HG03571 (cell line): ENCODE results near the gene LRRC71.
"Not testable (repeated sequence)": the region's sequence is repeated elsewhere in the genome, so short reads cannot be mapped to it uniquely, and the experiment has no call there.

ENCODE experiments used
- ATAC-seq: cut with Tn5 transposase; IDR thresholded peaks from one replicate; pipeline ENCODE4 v1.9.1; 2021; ENCODE audit not compliant: unreplicated experiment

Gene LRRC71

DNA sequence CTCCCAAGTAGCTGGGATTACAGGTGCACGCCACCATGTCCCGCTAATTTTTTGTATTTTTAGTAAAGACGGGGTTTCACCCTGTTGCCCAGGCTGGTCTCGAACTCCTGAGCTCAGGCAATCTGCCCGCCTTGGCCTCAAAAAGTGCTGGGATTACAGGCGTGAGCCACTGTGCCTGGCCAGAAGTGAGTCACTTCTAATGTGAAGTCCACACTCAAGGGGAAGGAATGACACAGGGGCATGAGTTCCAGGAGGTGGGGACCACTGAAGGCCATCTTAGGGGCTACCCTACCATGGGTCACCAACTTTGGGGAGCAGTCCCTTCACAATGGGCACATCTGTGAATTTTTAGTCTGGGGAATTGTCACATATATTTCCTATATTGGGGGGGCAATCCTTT, 6.3 kb downstream of the LRRC71 start:
- ATAC-seq, result not testable (repeated sequence)

DNA sequence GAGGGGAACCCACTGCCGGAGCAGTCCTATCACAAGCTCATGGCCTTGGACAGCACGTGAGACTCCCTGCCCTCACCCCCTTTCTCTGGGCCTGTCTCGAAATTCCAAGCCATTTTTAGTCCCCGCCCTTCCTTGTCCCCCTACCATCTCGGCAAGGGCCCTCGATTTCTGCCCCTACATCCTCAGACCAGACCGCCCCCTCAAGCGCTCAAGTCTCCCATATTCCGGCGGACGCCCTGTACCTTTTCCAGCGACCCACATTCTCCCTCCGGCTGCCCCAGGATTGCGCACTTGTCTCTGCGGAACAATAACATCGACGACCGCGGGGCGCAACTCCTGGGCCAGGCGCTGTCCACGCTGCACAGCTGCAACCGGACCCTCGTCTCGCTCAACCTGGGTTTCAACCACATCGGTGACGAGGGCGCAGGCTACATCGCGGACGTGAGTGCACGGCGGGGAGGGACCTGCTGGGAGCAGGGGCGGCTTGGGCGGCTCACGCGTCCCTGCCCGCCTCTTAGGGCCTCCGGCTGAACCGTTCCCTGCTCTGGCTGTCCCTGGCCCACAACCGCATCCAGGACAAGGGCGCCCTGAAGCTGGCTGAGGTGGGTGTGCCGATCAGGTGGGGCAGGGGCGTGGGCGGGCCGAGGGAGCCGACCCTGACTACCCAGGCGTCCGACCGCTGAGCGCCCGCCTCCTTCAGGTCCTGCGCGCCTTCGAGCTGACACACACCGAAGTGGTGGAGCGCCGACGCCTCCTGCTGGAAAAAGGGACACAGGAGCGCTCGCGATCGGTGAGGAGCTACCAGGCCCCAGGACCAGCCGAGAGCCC, 7.0 kb downstream of the LRRC71 start:
- no peak for ATAC-seq

DNA sequence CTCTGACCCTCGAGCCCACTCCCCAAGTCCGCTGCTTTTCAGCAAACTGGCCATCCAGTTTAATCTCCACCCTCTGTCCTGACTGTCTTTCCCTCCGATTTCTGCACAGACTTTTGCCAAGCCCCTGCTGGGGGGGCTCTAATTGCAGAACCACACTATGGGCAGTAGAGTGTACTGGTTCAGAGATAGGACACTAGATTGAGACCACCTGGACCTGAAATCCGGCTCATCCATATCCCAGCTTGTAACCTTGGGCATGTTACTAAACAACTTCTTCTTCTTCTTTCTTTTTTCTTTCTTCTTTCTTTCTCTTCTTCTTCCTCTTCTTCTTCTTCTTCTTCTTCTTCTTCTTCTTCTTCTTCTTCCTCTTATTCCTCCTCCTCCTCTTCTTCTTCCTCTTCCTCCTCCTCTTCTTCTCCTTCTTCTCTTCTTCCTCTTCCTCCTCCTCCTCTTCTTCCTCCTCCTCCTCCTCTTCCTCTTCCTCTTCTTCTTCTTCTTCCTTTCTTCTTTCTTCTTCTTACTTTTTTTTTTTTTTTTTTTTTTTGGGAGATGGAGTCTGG, 7.7 kb downstream of the LRRC71 start:
- ATAC-seq, result no peak

DNA sequence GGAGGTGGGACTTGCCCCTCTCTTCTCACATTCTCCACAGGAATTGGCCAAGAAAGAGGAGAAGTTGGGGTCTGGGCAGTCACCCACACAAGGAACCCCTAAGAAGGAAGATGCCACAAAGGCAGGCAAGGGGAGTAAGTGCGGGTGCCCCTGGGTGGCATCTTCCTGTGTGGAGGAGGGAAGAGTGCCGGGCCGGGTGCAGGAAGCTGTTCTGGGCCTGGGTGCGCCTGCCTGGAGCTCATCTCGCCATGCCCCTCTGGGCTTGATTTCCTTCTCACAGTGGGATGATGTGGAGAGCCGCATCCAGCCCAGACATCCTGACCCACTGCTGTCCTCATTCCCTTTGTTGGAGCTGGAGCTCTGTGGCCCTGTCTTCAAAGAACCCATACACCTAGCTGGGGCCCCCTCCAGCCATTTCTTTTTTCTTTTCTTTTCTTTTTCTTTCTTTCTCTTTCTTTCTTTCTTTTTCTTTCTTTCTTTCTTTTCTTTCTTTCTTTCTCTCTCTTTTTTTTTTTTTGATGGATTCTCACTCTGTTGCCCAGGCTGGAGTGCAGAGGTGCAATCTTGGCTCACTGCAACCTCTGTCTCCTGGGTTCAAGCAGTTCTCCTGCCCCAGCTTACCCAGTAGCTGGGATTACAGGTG, 9.3 kb downstream of the LRRC71 start:
- no peak for ATAC-seq

DNA sequence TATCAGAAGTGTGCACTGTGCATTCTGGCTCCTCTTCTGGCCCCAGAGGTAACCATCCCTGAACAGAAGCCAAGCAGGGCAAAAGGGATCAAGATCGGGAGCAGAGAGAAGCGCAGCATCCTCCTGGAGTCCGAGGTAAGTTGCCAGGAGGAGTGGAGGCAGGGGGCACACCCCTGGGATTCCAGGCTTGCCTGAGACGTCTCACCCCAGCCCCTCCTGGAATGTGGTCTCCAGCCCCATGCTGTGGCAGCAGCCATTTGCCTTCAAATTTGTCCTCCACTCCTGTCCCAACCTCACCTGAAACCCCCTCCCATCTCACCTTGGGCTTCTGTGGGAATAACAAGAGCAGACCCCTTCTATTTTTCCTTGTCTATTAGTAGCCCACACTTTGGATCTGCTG, 10.1 kb downstream of the LRRC71 start:
- ATAC-seq, result no peak

DNA sequence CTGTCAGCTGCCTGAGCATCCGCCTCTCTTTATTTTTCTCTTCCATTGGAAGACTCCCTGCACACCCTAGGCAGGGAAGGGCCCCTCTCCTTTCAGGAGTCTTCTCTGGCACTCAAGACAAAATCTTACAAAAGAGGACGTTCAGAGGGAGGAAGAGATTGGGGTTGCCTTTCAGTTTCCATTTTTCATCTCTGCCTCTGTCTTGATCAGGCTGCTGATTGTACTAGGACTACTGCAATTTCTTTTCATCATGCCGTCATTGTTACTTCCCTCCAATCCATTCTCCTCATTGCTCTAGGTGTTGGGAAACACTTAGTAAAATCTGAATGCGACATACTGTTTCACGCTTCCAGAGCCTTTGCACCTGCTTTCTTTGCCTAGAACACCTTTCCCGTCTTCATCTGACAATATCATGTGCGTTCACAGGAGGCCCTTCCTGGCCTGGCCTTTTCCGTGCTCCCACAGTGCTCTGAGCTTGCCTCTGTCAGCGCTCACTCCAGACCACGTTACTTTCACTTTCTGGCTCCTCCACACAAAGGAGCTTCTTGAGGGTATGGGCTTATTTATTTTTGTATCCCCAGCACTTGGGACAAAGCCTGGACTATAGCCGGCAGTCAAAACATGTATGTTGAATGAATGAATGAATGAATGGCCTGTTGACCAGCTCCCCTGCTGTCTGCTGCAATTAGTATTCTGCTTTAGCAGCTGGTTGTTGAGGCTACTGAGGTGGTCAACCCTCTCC, 10.9 kb downstream of the LRRC71 start:
- ATAC-seq, result no peak

DNA sequence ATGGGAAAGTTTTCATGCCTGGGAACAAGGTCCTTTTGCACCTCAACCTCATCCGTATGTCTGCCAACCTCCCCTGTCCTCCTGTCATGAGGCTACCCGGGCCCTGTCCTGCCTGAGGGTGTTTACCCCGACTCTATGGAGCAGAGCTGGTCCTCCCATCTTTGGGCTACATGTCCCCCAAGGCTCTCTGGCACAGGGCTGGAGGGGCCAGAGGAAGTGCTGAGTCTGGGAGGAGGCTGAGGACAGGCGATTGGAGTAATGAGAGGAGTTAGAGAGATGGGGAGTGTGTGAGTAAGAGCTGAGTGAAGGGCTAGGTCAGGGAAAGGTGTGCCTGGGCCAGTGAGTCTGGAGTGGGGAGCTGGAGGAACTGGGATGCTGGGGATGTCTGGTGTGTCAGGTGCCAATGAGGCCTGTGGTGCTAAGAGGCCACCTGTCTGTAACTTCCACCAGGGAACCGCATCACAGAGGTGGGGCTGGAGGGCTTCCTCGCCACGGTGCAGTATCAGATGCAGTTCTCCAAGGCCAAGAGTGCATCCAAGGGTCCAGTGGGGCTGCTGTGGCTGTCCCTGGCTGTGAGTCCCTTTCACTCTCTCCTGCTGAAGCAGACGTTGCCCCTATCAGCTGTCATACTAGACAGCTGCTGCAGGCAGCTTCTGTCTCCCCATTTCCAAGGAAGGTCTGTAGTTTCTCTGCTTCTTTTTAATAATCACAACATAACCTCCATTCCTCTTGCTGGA, 11.7 kb downstream of the LRRC71 start:
- no peak for ATAC-seq

DNA sequence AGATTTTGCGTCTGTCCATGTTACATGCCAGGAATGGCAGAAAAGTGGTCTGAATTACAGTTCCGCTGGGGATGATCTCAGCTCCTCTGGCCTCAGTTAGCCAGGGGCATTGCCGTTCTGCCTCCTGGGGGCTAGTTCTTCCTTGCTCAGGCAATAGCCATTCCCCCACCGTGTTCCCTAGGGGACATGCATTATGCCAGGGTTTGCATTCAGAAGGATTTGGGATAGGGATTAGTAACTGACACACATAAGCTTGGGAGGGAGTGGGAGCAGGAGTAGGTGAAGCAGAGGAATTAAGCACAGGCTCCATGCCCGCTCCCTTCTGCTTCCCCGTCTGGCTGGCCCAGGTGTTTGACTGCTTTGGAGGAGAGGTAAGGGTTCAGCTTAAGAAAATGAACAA, 12.7 kb downstream of the LRRC71 start:
- no peak for ATAC-seq

DNA sequence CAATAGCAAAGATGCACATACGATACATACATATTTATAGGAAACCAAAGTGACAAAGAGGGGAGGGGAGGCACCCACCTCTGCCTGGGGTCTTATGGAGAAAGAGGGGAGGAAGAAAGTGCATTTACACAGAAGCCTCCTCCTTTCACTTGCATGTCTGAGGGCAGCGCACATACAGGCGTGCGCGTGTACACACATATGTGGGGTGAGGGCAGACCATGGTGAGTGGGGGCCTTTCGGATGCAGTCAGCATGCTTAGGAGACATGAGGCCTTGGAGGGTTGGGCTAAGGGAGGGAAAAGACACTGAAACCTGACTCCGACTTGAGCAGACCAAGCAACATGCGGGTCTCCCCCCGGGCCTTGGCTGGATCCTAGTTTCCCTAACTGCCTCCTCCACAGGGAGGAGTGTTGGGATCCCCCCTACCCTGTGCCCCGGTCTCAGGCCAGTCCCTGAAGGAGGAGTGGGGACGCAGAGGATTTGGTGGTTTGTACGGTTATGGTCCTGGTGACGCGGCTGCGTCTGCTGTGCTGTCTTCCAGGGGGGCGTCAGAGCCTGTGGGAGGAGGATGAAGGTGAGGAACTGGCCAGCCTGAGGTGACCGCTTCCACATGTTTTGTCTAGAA, 15.2 kb downstream of the LRRC71 start:
- ATAC-seq, result no peak

DNA sequence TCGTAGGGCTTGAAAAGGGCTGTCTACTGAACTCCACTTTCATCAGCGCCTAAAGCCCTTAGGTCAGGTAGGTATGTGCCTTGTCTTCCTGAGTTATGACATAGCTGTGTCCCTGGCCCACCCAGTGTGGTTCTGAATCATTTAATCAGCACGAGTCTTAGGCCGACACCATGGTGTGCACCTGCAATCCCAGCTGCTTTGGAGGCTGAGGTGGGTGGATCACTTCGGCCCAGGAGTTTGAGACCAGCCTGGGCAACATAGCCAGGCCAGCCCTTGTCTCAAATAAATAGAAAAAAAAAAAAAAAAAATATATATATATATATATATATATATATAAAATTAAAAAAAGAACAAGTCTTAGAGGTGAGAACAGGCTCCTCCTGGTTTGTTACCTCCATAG, 15.8 kb downstream of the LRRC71 start:
- ATAC-seq, result no peak

DNA sequence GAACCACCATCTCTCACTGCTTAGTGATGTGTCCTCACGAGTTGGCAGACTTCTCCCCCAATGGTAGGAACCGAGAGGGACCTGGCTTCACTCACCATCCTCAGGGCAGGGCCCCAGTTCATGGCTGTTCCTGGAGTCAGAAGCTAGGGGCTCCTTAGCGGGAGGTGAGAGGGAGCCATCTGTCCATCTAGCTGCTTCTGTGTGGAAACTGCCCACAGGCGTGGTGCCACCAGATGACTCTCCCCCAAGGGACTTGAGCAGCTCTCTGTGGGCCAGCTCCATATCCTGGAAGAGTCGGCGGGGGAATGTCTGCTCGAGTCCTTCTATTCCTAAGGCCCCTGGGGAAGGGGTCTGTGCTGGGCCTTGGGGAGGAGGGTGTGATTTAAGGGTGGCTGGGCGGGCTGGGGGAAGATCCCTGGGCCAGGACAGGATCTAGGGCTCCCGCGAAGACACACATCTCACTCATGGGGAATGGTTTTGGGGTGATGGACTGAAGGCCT, 16.3 kb downstream of the LRRC71 start:
- no peak for ATAC-seq

DNA sequence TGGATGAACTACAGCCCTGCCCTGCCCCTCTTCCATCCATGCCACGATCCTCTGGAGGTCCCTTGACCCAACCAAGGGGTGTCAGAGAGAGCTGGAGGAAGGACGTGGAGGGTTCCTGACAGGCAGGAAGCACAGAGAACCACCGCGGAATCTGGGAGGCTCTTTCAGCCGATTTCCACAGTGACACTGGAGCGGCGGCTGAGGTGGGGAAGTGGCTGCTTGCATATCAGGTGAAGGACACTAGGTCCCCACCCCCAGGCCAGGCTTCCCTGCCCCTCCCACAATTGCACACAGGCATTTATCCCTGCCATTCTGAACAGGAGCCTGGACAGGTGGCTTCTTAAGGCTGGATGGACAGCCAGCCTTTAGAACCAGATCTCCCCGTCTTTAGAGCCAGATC, 17.5 kb downstream of the LRRC71 start:
- no peak for ATAC-seq

DNA sequence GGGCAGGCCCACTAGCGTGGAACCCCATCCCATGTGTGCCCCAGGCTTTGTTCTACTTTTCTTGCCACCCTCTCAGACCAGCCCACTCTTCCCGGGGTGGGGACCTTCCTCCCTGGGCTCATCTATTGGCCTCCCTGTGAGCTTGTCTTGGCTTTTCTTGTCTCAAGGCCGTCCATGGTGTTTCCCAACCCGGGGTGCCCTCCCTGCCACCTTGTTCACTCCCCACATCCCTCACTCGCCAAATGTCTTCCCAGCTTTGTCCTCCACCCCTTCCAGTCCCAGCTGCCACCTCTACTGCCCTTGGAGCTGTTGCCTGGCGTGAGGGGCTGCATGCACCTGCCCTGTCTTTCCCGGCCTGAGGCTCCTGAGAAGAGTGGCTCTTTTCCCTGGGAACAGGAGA, 18.4 kb downstream of the LRRC71 start:
- no peak for ATAC-seq

DNA sequence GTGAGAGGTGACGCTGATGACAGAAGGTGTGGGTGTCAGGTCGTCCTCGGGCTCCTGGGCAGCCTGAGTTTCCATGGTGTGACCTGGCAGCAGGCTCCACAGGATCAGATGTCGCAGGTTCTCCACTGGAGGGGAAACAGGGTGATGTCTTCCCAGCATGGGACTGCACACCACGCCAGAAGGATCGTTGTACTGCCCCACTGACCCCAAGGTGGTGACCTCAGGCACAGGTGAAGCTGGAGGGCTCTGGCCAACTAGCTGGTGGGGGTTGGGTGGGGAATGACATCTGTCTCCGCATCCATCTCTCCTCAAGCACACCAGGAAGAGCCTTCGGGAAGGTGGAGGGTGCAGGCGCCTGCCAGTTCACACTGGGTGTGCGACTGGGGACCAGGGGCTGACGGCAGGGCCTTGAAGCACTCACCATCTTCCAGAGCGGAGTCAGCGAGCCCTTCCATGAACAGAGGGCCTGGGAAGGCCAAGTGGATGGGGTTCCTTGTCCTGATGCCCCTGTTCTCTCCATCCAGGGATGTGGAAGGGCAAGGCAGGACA, 19.4 kb downstream of the LRRC71 start:
- ATAC-seq, result no peak

DNA sequence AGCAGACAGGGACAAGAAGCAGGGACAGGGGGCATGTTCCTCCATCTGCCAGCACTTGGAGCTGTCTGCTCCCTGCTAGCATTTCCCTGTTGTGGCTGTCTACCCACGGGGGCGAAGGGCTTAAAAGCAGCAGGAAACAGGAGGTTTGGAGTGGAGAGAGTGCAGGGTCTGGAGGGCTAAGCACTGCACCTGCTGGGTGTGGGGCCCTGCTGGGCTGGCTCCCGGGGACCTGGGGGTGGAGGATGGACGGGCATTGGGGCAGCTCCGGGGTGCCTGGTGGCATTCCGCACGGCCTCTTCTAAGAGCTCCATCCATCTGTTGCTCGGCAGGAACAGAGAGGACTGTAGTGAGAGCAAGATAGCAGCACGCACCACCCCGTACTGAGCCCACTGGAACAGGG, 21.2 kb downstream of the LRRC71 start:
- no peak for ATAC-seq

DNA sequence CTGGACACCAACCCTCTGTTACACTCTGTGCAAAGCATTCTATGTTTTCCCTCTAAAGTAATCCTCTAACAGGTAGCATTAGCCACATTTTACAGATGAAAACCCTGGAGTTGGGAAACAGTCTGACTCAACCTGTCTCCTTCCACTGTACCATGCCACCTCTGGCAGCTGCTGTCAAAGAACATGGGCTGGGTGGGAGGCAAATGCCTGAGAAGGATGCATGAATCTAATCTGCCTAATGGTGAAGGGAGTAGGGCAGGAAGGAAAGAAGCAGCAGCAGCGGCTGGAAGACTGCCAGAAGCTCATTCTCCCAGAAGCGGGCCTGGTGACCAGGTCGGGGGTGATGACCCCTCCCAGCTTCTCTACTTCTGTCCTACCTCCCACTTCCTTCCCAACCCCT, 21.7 kb downstream of the LRRC71 start:
- no peak for ATAC-seq

DNA sequence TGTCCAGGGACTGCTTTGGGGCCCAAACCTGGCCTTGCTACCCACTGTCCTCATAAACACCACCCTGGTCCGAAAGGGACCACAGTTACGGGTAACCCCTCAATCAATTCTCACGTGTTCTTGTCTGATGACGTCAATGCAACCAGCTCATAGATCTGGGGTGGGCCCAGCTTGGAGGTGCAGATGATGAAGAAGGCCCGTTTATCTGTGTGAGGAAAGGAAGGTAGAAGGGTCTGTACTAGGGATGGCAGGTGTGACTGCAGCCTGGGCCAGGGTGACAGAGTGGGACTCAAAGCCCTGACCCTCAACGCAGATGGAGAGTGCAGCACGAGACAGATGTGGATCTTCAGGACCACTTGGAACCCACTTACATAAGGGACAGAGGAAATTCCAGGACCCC, 22.1 kb downstream of the LRRC71 start:
- ATAC-seq, result no peak

DNA sequence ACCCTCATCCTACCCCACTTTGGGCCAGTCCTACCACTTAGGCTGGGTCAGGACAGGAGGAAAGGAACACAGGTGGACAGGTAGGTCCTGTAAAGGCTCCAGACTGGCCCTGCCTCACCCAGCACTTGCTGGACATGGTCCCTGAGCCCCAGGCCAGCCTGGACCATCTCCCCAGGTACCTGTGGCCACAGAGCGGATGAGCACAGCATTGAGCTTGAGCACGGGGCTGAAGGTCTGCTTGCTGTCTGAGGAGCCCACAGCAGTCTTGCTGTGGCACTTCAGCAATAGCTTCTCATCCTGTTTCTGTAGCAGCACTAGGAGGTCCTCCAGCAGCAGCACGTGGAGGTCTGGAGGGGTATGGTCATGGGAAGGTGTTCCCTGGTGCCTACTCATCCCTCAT, 23.3 kb downstream of the LRRC71 start:
- no peak for ATAC-seq

DNA sequence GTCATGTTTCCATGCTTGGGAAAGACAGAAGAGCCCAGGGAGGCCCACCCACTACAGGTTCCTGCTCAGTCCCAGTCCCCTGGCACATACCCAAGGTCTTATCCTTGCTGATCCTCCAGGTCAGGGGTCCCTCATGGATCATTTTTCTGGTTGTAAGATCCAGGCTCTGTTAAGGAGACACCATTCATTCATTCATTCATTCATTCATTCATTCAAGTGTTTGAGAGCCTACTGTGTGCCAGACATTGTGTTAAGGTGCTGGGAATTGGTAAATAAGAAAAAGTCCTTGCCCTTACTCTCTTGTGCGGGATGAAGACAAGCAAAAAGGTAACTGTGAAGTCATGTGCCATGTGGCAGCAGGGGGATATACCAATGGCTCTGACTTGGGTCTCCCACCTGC, 23.8 kb downstream of the LRRC71 start:
- no peak for ATAC-seq

DNA sequence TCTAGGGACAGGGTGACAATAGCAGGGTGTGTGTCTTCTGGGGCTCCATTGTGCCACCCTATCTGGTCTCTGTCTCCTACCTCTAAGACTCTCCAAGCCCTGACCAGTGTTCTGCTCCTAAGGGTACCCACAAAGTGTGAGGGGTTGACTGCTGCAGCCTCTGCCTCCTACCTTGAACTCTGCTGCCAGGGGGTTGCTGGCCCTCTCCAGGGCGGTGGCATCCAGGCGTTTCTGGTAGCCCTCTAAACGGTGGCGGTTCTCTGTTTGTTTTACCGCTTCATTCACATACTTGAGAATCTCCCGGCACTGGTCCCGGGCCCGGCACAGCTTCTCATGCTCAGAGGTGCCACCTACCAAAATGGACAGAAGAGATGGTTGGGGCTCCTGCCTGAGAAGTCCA, 24.4 kb downstream of the LRRC71 start:
- ATAC-seq, result no peak
